K562 (cell line): ENCODE results near the gene LAGE3. TPM values are rescaled to one million over a fixed set of nuclear protein-coding genes. Genes with fewer than 3 reads are reported as not detected.

Experiments used
- CEBPB ChIP-seq: fragments of 450-650 bp; IDR thresholded peaks from 2 replicates; pipeline ENCODE4 v1.6.1; 2016; ENCODE audit warnings: missing genetic modification characterization, missing compliant biosample characterization
- CEBPG ChIP-seq, 3 experiments: fragments of 200-800 bp in 1 of 3; sonication (Bioruptor generic) in 1 of 3; sonication (generic) in 1 of 3; formaldehyde crosslinking in 1 of 3; IDR thresholded peaks in 2 of 3; conservative IDR thresholded peaks in 1 of 3; 2 replicates each; pipeline versions ENCODE4 v1.6.1 to v1.8.0; 2016 to 2022; ENCODE audit warnings: missing compliant biosample characterization in 2 of 3, missing genetic modification characterization in 2 of 3, mild to moderate bottlenecking in 1 of 3, missing genetic modification reagents in 1 of 3
- CHCHD3 ChIP-seq: fragments of 250-450 bp; sonication (Bioruptor Pico); IDR thresholded peaks from 2 replicates; pipeline ENCODE4 v2.1.2; 2022; ENCODE audit warnings: mild to moderate bottlenecking
- CSDE1 ChIP-seq, 2 experiments: fragments of 450-650 bp; IDR thresholded peaks; 2 replicates each; pipeline ENCODE4 v1.6.1; 2016; ENCODE audit warnings: mild to moderate bottlenecking in 1 of 2
- ILF3 ChIP-seq: fragments of 450-650 bp; IDR thresholded peaks from 2 replicates; pipeline ENCODE4 v1.6.1; 2018; ENCODE audit warnings: antibody characterized with exemption, mild to moderate bottlenecking, moderate library complexity, borderline replicate concordance
- IRF9 ChIP-seq: fragments of 450-650 bp; IDR thresholded peaks from 2 replicates; pipeline ENCODE4 v1.6.1; 2016; ENCODE audit warnings: missing biosample characterization, missing genetic modification characterization
- JUNB ChIP-seq: fragments of 450-650 bp; formaldehyde crosslinking; conservative IDR thresholded peaks from 2 replicates; pipeline ENCODE4 v1.4.0; 2020; ENCODE audit warnings: mild to moderate bottlenecking
- NRF1 ChIP-seq, 2 experiments: fragments of 450-650 bp; IDR thresholded peaks in 1 of 2; conservative IDR thresholded peaks in 1 of 2; 2 replicates each; pipeline ENCODE4 v1.6.1; 2014; ENCODE audit warnings: mild to moderate bottlenecking in 2 of 2
- SP2 ChIP-seq: IDR thresholded peaks from 2 replicates; pipeline ENCODE4 v1.6.1; 2011; ENCODE audit warnings: mild to moderate bottlenecking, low read depth, low read length, moderate library complexity; ENCODE audit not compliant: poor library complexity, severe bottlenecking; ENCODE audit errors: extremely low read depth
- SRSF1 ChIP-seq: fragments of 200-400 bp; formaldehyde crosslinking; IDR thresholded peaks from 2 replicates; pipeline ENCODE4 v1.6.1; 2017; ENCODE audit warnings: mild to moderate bottlenecking, low read depth, low read length, moderate library complexity
- THRAP3 ChIP-seq: fragments of 450-650 bp; IDR thresholded peaks from 2 replicates; pipeline ENCODE4 v1.6.1; 2016; ENCODE audit warnings: mild to moderate bottlenecking, inconsistent platforms, borderline replicate concordance
- ZNF121 ChIP-seq: sonication (generic); formaldehyde crosslinking; conservative IDR thresholded peaks from 2 replicates; pipeline ENCODE4 v1.8.0; 2022; ENCODE audit warnings: missing genetic modification reagents
- ZNF174 ChIP-seq: fragments of 250-450 bp; sonication (Bioruptor Pico); IDR thresholded peaks from 2 replicates; pipeline ENCODE4 v1.4.0; 2020; ENCODE audit warnings: mild to moderate bottlenecking
- ZNF785 ChIP-seq: fragments of 250-450 bp; sonication (Bioruptor Pico); IDR thresholded peaks from 2 replicates; pipeline ENCODE4 v1.4.0; 2020; ENCODE audit warnings: mild to moderate bottlenecking
- polyA plus RNA-seq, 8 experiments: library from polyadenylated mRNA; depleted of rRNA in 4 of 8; stranded (reverse) in 5 of 8; unstranded in 3 of 8; fragments of >200 nt; fragmentation: Nextera tagmentation in 2 of 8; fragmentation: Illumina TruSeq in 1 of 8; extraction: Ambion mirVana in 2 of 8; extraction: Trizol in 1 of 8; gene quantifications; 2 replicates each; pipeline versions ENCODE4 v1.2.1 to v1.2.3, GENCODE V29; 2011 to 2014; ENCODE audit warnings: inconsistent platforms in 1 of 8, missing spikeins in 1 of 8
- total RNA-seq, 7 experiments: library from RNA; depleted of rRNA in 6 of 7; stranded (reverse); fragments of >200 nt in 6 of 7; fragmentation: Illumina TruSeq in 2 of 7; extraction: Trizol in 2 of 7; gene quantifications; 2 replicates each; pipeline versions ENCODE4 v1.2.1 to v1.2.3, GENCODE V29; 2011 to 2021; ENCODE audit warnings: low replicate concordance in 1 of 7
- TF ChIP-seq, protein P1 (sequence below): fragments of 250-450 bp; sonication (Bioruptor Pico); IDR thresholded peaks from 2 replicates; pipeline ENCODE4 v1.8.0; 2022; ENCODE audit warnings: inconsistent platforms
- TF ChIP-seq, protein P2 (sequence below), 2 experiments: fragments of 450-650 bp; formaldehyde crosslinking in 1 of 2; IDR thresholded peaks; 2 replicates each; pipeline versions ENCODE4 v1.4.0 to v1.6.1; 2014 to 2020; ENCODE audit warnings: mild to moderate bottlenecking in 2 of 2, borderline replicate concordance in 1 of 2, low read depth in 1 of 2

LAGE3 gene
- total and polyA plus RNA-seq, 9 of the 15 experiments (the other 6 are each of a cell fraction or from before 2014, with no cell fraction given) = 28.2 to 125 (median 35.8) TPM

DNA sequence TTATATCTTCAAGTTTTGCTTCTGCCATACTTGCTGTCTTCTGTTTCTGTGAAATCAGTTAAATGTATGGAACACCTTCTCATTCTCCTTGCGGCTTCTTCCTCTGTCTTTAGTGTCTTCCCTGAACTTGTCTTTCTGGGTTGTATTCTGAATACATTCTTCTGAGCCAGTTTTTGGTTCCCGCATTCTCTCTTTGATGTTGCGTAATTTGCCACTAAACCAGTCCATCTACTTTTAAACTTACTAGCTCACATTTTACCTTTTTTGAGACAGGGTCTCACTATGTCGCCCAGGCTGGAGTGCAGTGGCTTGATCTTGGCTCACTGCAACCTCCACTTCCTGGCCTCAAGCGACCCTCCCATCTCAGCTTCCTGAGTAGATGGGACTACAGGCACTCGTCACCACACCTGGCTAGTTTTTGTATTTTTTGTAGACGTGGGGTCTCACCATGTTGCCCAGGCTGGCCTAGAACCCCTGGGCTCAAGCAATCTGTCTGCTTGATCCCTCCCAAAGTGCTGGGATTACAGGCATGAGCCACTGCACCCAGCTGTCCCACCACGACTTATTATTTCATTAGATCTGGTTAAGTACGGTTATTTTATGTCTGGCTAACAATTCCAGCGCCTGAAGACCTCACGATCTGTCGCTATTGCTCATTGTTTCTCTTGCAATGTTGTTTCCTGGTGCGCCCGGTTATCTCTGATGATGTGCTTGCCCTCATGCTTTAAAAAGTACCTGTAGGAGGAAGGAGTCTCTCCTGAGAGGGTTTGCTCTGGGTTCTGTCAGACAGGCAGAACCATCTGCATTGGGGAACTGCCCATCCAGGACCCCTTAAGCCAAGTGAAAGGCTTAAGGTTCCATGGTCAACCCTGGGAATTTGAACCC lies 46.8 kb upstream of the LAGE3 start (continued):
- TF ChIP-seq CEBPB (tag) (peak; percentile 86), NRF1 (conservative IDR thresholded peaks at IDR 0.05 in 1 of 2, IDR thresholded peaks at IDR 0.05 in 1 of 2) (no peak), CHCHD3 (CRISPR knock-in tag) (no peak), IRF9 (tag) (peak; percentile 20; the same call in 1 of the 2 replicates), JUNB (CRISPR knock-in tag) (no peak), ZNF785 (no peak), SP2 (no peak), SRSF1 (no peak), THRAP3 (no peak), ZNF121 (CRISPR knock-in tag) (peak; percentile 44; the same call in 1 of the 2 replicates), ZNF174 (CRISPR knock-in tag) (no peak), CSDE1 (IDR thresholded peaks at IDR 0.05) (no peak), ILF3 (no peak), CEBPG (CRISPR knock-in tag; IDR thresholded peaks at IDR 0.05) (no peak), CEBPG (tag; conservative IDR thresholded peaks at IDR 0.05 in 1 of 2, IDR thresholded peaks at IDR 0.05 in 1 of 2) (peak in 1 of 2 experiments; percentile 74; a peak in 2 of 4 replicates)
- TF ChIP-seq, protein P1, sequence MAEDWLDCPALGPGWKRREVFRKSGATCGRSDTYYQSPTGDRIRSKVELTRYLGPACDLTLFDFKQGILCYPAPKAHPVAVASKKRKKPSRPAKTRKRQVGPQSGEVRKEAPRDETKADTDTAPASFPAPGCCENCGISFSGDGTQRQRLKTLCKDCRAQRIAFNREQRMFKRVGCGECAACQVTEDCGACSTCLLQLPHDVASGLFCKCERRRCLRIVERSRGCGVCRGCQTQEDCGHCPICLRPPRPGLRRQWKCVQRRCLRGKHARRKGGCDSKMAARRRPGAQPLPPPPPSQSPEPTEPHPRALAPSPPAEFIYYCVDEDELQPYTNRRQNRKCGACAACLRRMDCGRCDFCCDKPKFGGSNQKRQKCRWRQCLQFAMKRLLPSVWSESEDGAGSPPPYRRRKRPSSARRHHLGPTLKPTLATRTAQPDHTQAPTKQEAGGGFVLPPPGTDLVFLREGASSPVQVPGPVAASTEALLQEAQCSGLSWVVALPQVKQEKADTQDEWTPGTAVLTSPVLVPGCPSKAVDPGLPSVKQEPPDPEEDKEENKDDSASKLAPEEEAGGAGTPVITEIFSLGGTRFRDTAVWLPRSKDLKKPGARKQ = no peak
- TF ChIP-seq, protein P2, sequence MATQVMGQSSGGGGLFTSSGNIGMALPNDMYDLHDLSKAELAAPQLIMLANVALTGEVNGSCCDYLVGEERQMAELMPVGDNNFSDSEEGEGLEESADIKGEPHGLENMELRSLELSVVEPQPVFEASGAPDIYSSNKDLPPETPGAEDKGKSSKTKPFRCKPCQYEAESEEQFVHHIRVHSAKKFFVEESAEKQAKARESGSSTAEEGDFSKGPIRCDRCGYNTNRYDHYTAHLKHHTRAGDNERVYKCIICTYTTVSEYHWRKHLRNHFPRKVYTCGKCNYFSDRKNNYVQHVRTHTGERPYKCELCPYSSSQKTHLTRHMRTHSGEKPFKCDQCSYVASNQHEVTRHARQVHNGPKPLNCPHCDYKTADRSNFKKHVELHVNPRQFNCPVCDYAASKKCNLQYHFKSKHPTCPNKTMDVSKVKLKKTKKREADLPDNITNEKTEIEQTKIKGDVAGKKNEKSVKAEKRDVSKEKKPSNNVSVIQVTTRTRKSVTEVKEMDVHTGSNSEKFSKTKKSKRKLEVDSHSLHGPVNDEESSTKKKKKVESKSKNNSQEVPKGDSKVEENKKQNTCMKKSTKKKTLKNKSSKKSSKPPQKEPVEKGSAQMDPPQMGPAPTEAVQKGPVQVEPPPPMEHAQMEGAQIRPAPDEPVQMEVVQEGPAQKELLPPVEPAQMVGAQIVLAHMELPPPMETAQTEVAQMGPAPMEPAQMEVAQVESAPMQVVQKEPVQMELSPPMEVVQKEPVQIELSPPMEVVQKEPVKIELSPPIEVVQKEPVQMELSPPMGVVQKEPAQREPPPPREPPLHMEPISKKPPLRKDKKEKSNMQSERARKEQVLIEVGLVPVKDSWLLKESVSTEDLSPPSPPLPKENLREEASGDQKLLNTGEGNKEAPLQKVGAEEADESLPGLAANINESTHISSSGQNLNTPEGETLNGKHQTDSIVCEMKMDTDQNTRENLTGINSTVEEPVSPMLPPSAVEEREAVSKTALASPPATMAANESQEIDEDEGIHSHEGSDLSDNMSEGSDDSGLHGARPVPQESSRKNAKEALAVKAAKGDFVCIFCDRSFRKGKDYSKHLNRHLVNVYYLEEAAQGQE (IDR thresholded peaks at IDR 0.05; ENCODE audit: borderline replicate concordance) = no peak
- TF ChIP-seq, protein P2 (CRISPR knock-in tag; IDR thresholded peaks at IDR 0.05; ENCODE audit: low read depth) = no peak
